HepG2 (cell line): ENCODE results near the gene FCER1G. TPM values are rescaled to one million over a fixed set of nuclear protein-coding genes. Genes with fewer than 3 reads are reported as not detected.

ENCODE experiments used
- ARHGAP35 ChIP-seq: sonication (generic); formaldehyde crosslinking; IDR thresholded peaks from 2 replicates; pipeline ENCODE4 v1.9.0; 2022; ENCODE audit warnings: mild to moderate bottlenecking, inconsistent platforms, moderate library complexity, missing genetic modification reagents, borderline replicate concordance
- BRCA1 ChIP-seq: sonication (generic); formaldehyde crosslinking; IDR thresholded peaks from 2 replicates; pipeline ENCODE4 v1.4.0; 2020; ENCODE audit warnings: missing genetic modification reagents
- FOXP4 ChIP-seq: sonication (generic); formaldehyde crosslinking; IDR thresholded peaks from 2 replicates; pipeline ENCODE4 v1.4.0; 2020; ENCODE audit warnings: missing genetic modification reagents
- HCFC1 ChIP-seq: fragments of 150-350 bp; IDR thresholded peaks from 2 replicates; pipeline ENCODE4 v1.6.1; 2014; ENCODE audit warnings: low read depth, low read length
- MLLT10 ChIP-seq: sonication (generic); formaldehyde crosslinking; IDR thresholded peaks from 2 replicates; pipeline ENCODE4 v1.4.0; 2020; ENCODE audit warnings: missing genetic modification reagents
- NR2C2 ChIP-seq: sonication (generic); formaldehyde crosslinking; IDR thresholded peaks from 2 replicates; pipeline ENCODE4 v1.4.0; 2020; ENCODE audit warnings: missing genetic modification reagents, mild to moderate bottlenecking, moderate library complexity, borderline replicate concordance
- SMAD1 ChIP-seq: sonication (generic); formaldehyde crosslinking; IDR thresholded peaks from 2 replicates; pipeline ENCODE4 v1.4.0; 2020; ENCODE audit warnings: missing genetic modification reagents, low read depth, mild to moderate bottlenecking, borderline replicate concordance
- ZBTB7A ChIP-seq: sonication (generic); formaldehyde crosslinking; IDR thresholded peaks from 2 replicates; pipeline ENCODE4 v1.8.0; 2022; ENCODE audit warnings: mild to moderate bottlenecking, missing genetic modification reagents
- ZIK1 ChIP-seq: sonication (generic); formaldehyde crosslinking; IDR thresholded peaks from 2 replicates; pipeline ENCODE4 v1.5.0; 2020; ENCODE audit warnings: mild to moderate bottlenecking, low read depth, missing genetic modification reagents, borderline replicate concordance
- ZNF235 ChIP-seq: sonication (generic); formaldehyde crosslinking; IDR thresholded peaks from 2 replicates; pipeline ENCODE4 v1.8.1; 2023; ENCODE audit warnings: mild to moderate bottlenecking, missing genetic modification reagents, borderline replicate concordance
- ZNF432 ChIP-seq: sonication (generic); formaldehyde crosslinking; IDR thresholded peaks from 2 replicates; pipeline ENCODE4 v1.5.0; 2020; ENCODE audit warnings: missing genetic modification reagents, mild to moderate bottlenecking, borderline replicate concordance
- ZNF557 ChIP-seq: sonication (generic); formaldehyde crosslinking; IDR thresholded peaks from 2 replicates; pipeline ENCODE4 v1.4.0; 2020; ENCODE audit warnings: missing genetic modification reagents
- ZNF687 ChIP-seq: sonication (generic); formaldehyde crosslinking; IDR thresholded peaks from 2 replicates; pipeline ENCODE4 v1.5.1; 2020; ENCODE audit warnings: mild to moderate bottlenecking, missing genetic modification reagents, moderate library complexity
- polyA plus RNA-seq, 8 experiments: library from polyadenylated mRNA; depleted of rRNA in 3 of 8; stranded (reverse) in 7 of 8; unstranded in 1 of 8; fragments of >200 nt; fragmentation: Illumina TruSeq in 4 of 8; extraction: Trizol in 4 of 8; gene quantifications; 2 replicates each; pipeline versions ENCODE4 v1.2.1 to v1.2.3, GENCODE V29; 2011 to 2016; ENCODE audit warnings: low read depth in 4 of 8, missing spikeins in 1 of 8, mixed read lengths in 1 of 8; ENCODE audit not compliant: insufficient read depth in 1 of 8
- total RNA-seq, 5 experiments: library from RNA; depleted of rRNA; stranded (reverse); fragments of >200 nt; fragmentation: Illumina TruSeq; extraction: Trizol; gene quantifications; 2 replicates each; pipeline ENCODE4 v1.2.3, GENCODE V29; 2016; ENCODE audit warnings: low read depth in 1 of 5
- TF ChIP-seq, protein P1 (sequence below): sonication (generic); formaldehyde crosslinking; conservative IDR thresholded peaks from 2 replicates; pipeline ENCODE4 v1.5.0; 2020; ENCODE audit warnings: missing genetic modification reagents
- TF ChIP-seq, protein P2 (sequence below): sonication (generic); formaldehyde crosslinking; IDR thresholded peaks from 2 replicates; pipeline ENCODE4 v1.9.0; 2022; ENCODE audit warnings: low read depth, missing genetic modification reagents

The FCER1G gene
- total and polyA plus RNA-seq, 2 of the 13 experiments (the other 11 are each of a cell fraction or from before 2014, with no cell fraction given) = 1.3 to 6.4 TPM

DNA sequence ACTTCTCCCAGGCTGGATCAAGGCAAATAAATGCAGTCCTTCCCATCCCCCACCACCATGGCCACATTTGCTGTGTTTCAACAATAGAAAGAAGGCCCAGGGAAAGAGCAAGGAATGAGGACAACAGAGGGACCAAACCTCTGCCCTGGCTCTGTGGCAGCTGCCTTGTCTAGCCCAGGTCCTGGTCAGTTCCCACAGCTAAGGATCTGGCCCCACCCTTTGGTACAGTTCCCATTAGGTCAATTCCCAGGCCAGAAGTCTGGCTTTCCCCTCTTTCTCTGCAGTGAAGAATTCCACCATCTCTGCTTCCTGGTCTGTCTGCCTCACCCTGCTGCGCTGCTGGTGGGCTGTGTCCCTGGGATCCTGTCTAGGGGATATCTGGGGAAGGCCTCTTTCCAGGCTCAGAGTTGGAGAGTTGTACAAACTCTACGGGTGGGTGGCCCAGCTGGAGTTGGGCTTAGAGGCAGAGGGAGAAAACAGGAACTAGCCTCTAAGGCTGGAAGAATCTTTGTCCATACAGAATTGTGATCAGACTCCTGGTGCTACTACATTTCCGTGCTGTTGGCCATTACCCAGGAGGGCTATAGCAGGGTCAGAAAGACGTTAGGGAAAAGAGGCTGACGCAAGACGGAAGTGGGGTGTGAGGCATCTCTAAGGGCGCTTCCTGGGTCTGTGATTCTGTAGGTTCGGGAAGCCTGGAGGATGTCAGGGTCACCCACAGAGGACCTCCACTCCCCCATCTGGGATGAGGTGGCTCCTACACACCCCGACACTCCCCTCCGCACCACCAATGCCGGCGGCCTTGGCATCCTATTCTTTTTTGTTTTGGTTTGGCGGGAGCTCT lies 13.9 kb upstream of the FCER1G start (continued):
- TF ChIP-seq, protein P1, sequence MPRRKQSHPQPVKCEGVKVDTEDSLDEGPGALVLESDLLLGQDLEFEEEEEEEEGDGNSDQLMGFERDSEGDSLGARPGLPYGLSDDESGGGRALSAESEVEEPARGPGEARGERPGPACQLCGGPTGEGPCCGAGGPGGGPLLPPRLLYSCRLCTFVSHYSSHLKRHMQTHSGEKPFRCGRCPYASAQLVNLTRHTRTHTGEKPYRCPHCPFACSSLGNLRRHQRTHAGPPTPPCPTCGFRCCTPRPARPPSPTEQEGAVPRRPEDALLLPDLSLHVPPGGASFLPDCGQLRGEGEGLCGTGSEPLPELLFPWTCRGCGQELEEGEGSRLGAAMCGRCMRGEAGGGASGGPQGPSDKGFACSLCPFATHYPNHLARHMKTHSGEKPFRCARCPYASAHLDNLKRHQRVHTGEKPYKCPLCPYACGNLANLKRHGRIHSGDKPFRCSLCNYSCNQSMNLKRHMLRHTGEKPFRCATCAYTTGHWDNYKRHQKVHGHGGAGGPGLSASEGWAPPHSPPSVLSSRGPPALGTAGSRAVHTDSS = no peak
- TF ChIP-seq ZNF687 (CRISPR knock-in tag) (0 out of 2 replicates have a peak, but pooled peaks have one; percentile 4), ZNF235 (CRISPR knock-in tag) (no peak), ZIK1 (no peak), NR2C2 (CRISPR knock-in tag) (no peak), ZNF432 (CRISPR knock-in tag) (no peak), ARHGAP35 (CRISPR knock-in tag) (no peak), ZBTB7A (CRISPR knock-in tag) (no peak), HCFC1 (no peak), BRCA1 (no peak), SMAD1 (no peak), ZNF557 (CRISPR knock-in tag) (no peak), FOXP4 (CRISPR knock-in tag) (no peak), MLLT10 (CRISPR knock-in tag) (no peak)
- TF ChIP-seq, protein P2, sequence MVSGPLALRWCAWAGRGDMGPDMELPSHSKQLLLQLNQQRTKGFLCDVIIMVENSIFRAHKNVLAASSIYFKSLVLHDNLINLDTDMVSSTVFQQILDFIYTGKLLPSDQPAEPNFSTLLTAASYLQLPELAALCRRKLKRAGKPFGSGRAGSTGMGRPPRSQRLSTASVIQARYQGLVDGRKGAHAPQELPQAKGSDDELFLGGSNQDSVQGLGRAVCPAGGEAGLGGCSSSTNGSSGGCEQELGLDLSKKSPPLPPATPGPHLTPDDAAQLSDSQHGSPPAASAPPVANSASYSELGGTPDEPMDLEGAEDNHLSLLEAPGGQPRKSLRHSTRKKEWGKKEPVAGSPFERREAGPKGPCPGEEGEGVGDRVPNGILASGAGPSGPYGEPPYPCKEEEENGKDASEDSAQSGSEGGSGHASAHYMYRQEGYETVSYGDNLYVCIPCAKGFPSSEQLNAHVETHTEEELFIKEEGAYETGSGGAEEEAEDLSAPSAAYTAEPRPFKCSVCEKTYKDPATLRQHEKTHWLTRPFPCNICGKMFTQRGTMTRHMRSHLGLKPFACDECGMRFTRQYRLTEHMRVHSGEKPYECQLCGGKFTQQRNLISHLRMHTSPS (CRISPR knock-in tag) = no peak
